ENCODE data around the gene NEK1. TPM values are rescaled to one million over a fixed set of nuclear protein-coding genes. Genes with fewer than 3 reads are reported as not detected.

NEK1 gene
- total and polyA plus RNA-seq, 2 of the 8 experiments (the other 6 are each of a cell fraction or from before 2014, with no cell fraction given), result 3.9 to 11.7 TPM

DNA sequence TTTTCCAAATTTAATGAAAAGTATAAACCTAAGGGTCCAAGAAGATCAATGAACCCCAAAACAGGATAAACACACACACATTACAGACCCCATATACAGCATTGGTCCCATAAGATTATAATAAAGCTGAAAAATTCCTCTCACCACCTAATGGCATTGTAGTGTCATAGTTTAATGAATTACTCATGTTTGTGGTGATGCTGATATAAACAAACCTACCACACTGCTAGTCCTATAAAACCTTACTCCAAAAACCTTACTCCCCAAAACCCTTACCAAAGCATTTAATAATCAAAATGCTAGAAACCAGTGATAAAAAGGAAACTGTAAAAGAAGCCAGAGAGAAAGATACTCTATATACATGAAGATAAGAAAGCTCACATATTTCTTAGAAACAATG is 193.5 kb downstream of the NEK1 start:
- H2BK12ac ChIP-seq (ENCODE audit: low read depth, low read length), result no peak overlapping the region
- TF ChIP-seq JUND (IDR thresholded peaks at IDR 0.05; ENCODE audit: low read length), result no peak
- no peak for TF ChIP-seq SP4 (IDR thresholded peaks at IDR 0.05; ENCODE audit: low read length)

More for the DNA sequence above, 193.5 kb downstream of the NEK1 start:
- no peak overlapping the region for H2AFZ ChIP-seq (ENCODE audit: low read length)
- H3K9me3 ChIP-seq (ENCODE audit: insufficient read depth in 2 of 2, low read depth in 1 of 2, low read length in 1 of 2), result no peaks in the 10 kb centered on the region
- no peak overlapping the region for H4K91ac ChIP-seq (replicated peaks; ENCODE audit: insufficient read length, low read length)
- H3K23ac ChIP-seq (ENCODE audit: insufficient read length), result no peak overlapping the region
- H4K5ac ChIP-seq (ENCODE audit: insufficient read length, low read depth, low read length), result no peak overlapping the region
- H2BK20ac ChIP-seq (ENCODE audit: low read length), result no peak overlapping the region
- no peak overlapping the region for H2BK120ac ChIP-seq (replicated peaks; ENCODE audit: low read depth, low read length)
- H3K4ac ChIP-seq (replicated peaks; ENCODE audit: insufficient read length, low read depth, low read length), result no peak overlapping the region
- H3K18ac ChIP-seq (ENCODE audit: extremely low read depth, low read length), result no peak overlapping the region
- H3K4me2 ChIP-seq (ENCODE audit: insufficient read depth in 1 of 2, low read depth in 2 of 2, low read length in 2 of 2), result no peak overlapping the region
- H2BK5ac ChIP-seq (ENCODE audit: low read depth, low read length), result no peak overlapping the region
- no peak overlapping the region for H2BK15ac ChIP-seq (ENCODE audit: low read length)
- no peaks in the 10 kb centered on the region for H4K20me1 ChIP-seq (replicated peaks in 1 of 2; ENCODE audit: control insufficient read depth in 1 of 2, insufficient read depth in 2 of 2, low read length in 2 of 2)
- H3K79me1 ChIP-seq (ENCODE audit: low read depth, low read length), result no peaks in the 10 kb centered on the region
- FAIRE-seq (no peak), DNase-seq (ENCODE audit: low read depth in 1 of 2, low spot score in 2 of 2) (no peak)
- H3K79me2 ChIP-seq (ENCODE audit: control insufficient read depth in 1 of 2, insufficient read depth in 2 of 2, low read length in 2 of 2), result no peaks in the 10 kb centered on the region
- no peak overlapping the region for H4K8ac ChIP-seq (ENCODE audit: extremely low read depth, insufficient read depth, low read length)
- H3K23me2 ChIP-seq (ENCODE audit: low read depth, low read length), result no peaks in the 10 kb centered on the region
- no peaks in the 10 kb centered on the region for H3K27me3 ChIP-seq (replicated peaks in 1 of 4; ENCODE audit: control insufficient read depth in 3 of 4, extremely low read depth in 1 of 4, insufficient read depth in 3 of 4, low read length in 3 of 4)
- H3K4me3 ChIP-seq (ENCODE audit: extremely low read depth in 1 of 4, insufficient read depth in 2 of 4, low read depth in 3 of 4, low read length in 4 of 4), result no peak overlapping the region
- no peak overlapping the region for H3K14ac ChIP-seq (ENCODE audit: insufficient read length)
- CTCF ChIA-PET (ENCODE audit: partially characterized antibody), result no interaction called here
- H3K4me1 ChIP-seq (replicated peaks in 1 of 4; ENCODE audit: control insufficient read depth in 3 of 4, insufficient read depth in 4 of 4, low read length in 3 of 4), result no peaks in the 10 kb centered on the region
- peaks cover 0 to under 1% (median 0%) of the 10 kb centered on the region in 4 experiments; a peak in 1 of 8 replicates for H3K36me3 ChIP-seq (ENCODE audit: control insufficient read depth in 2 of 4, insufficient read depth in 4 of 4, low read length in 3 of 4)
- H3K56ac ChIP-seq (replicated peaks; ENCODE audit: insufficient read length, low read depth, low read length), result no peak overlapping the region
- no peak overlapping the region for H3K27ac ChIP-seq (ENCODE audit: low read depth, low read length)
- no peak overlapping the region for H3K9ac ChIP-seq (replicated peaks in 1 of 4; ENCODE audit: extremely low read depth in 1 of 4, low read depth in 3 of 4, low read length in 3 of 4)
- no peak overlapping the region for H2AK5ac ChIP-seq (ENCODE audit: low read depth, low read length)
- POLR2A ChIA-PET (ENCODE audit: partially characterized antibody), result interaction anchor here (1.3 to 1.5 kb wide), 2 partner anchors 16 to 149 kb away, joined by 3 to 4 read pairs; no protein-coding TSS in a partner anchor
